BJ (cell line): ENCODE measurements around the gene RRN3. TPM values are rescaled to one million over a fixed set of nuclear protein-coding genes. Genes with fewer than 3 reads are reported as not detected.
"Not testable (repeated sequence)": the region's sequence is repeated elsewhere in the genome, so short reads cannot be mapped to it uniquely, and the experiment has no call there.

ENCODE experiments used
- CTCF ChIA-PET: fragments of 350-600 bp; formaldehyde crosslinking; extraction: SDS; loops from one replicate; lab custom pipeline; 2021; ENCODE audit warnings: antibody characterized with exemption, inconsistent platforms; lab: Yijun Ruan, JAX
- POLR2A ChIA-PET: fragments of 300-600 bp; sonication (Branson Sonifier 250); formaldehyde crosslinking; extraction: SDS; loops from one replicate; lab custom pipeline; 2021; ENCODE audit warnings: antibody characterized with exemption; lab: Charles Lee
- DNase-seq: peaks from one replicate; pipeline ENCODE4 v3.0.0-alpha.2; 2011; ENCODE audit warnings: low read depth
- H3K27me3 ChIP-seq: 2 replicates; pipeline ENCODE4 v1.6.0; 2011; ENCODE audit warnings: low read length; ENCODE audit not compliant: control insufficient read depth, insufficient read depth
- H3K36me3 ChIP-seq: 2 replicates; pipeline ENCODE4 v1.5.1; 2011; ENCODE audit warnings: low read length; ENCODE audit not compliant: control insufficient read depth, insufficient read depth
- H3K4me3 ChIP-seq: 2 replicates; pipeline ENCODE4 v1.5.1; 2011; ENCODE audit warnings: low read depth, mild to moderate bottlenecking, control low read depth, low read length
- polyA plus RNA-seq: library from polyadenylated mRNA; depleted of rRNA; stranded (reverse); fragments of >200 nt; gene quantifications from 2 replicates; pipeline ENCODE4 v1.2.3, GENCODE V29; 2011

RRN3 gene
- polyA plus RNA-seq, 1 experiment: 20.0 TPM

GRCh38 chr16:15133554-15133953 lies 39.5 kb upstream of the RRN3 start:
- DNase-seq, CTCF ChIA-PET, H3K27me3 ChIP-seq, H3K4me3 ChIP-seq, H3K36me3 ChIP-seq, POLR2A ChIA-PET: not testable (repeated sequence)

GRCh38 chr16:15132719-15133428 lies 38.8 kb upstream of the RRN3 start:
- CTCF ChIA-PET, POLR2A ChIA-PET, DNase-seq, H3K4me3 ChIP-seq, H3K36me3 ChIP-seq, H3K27me3 ChIP-seq: not testable (repeated sequence)

GRCh38 chr16:15130943-15131700 lies 37.0 kb upstream of the RRN3 start:
- CTCF ChIA-PET: not testable (repeated sequence)

GRCh38 chr16:15130256-15130932 lies 36.3 kb upstream of the RRN3 start:
- H3K4me3 ChIP-seq, DNase-seq, H3K36me3 ChIP-seq, H3K27me3 ChIP-seq, POLR2A ChIA-PET, CTCF ChIA-PET: not testable (repeated sequence)

More at GRCh38 chr16:15130943-15131700, 37.0 kb upstream of the RRN3 start:
- H3K4me3 ChIP-seq, POLR2A ChIA-PET, H3K36me3 ChIP-seq, H3K27me3 ChIP-seq, DNase-seq: not testable (repeated sequence)

GRCh38 chr16:15127641-15128425 lies 33.8 kb upstream of the RRN3 start:
- CTCF ChIA-PET: not testable (repeated sequence)

GRCh38 chr16:15100372-15100987 lies 6.4 kb upstream of the RRN3 start:
- DNase-seq, CTCF ChIA-PET, H3K4me3 ChIP-seq, H3K27me3 ChIP-seq, H3K36me3 ChIP-seq, POLR2A ChIA-PET: not testable (repeated sequence)

More at GRCh38 chr16:15127641-15128425, 33.8 kb upstream of the RRN3 start:
- POLR2A ChIA-PET, H3K4me3 ChIP-seq, H3K27me3 ChIP-seq, H3K36me3 ChIP-seq, DNase-seq: not testable (repeated sequence)

GRCh38 chr16:15099366-15099909 lies 5.4 kb upstream of the RRN3 start:
- DNase-seq, POLR2A ChIA-PET, CTCF ChIA-PET: not testable (repeated sequence)

GRCh38 chr16:15096583-15096972 lies 2.5 kb upstream of the RRN3 start:
- CTCF ChIA-PET, DNase-seq, POLR2A ChIA-PET, H3K36me3 ChIP-seq, H3K4me3 ChIP-seq, H3K27me3 ChIP-seq: not testable (repeated sequence)

More at GRCh38 chr16:15099366-15099909, 5.4 kb upstream of the RRN3 start:
- not testable (repeated sequence) for H3K27me3 ChIP-seq, H3K4me3 ChIP-seq, H3K36me3 ChIP-seq

- DNase-seq, H3K36me3 ChIP-seq, POLR2A ChIA-PET, CTCF ChIA-PET, H3K27me3 ChIP-seq: not testable (repeated sequence)
- H3K4me3 ChIP-seq: peak overlapping the region; percentile 46
These were observed 509 bp downstream of the RRN3 start for GRCh38 chr16:15093571-15093954.

GRCh38 chr16:15090663-15091269 lies 3.3 kb downstream of the RRN3 start:
- DNase-seq: not testable (repeated sequence)

GRCh38 chr16:15082788-15083187 lies 11.3 kb downstream of the RRN3 start:
- H3K27me3 ChIP-seq, H3K36me3 ChIP-seq, CTCF ChIA-PET, DNase-seq, POLR2A ChIA-PET, H3K4me3 ChIP-seq: not testable (repeated sequence)

More at GRCh38 chr16:15090663-15091269, 3.3 kb downstream of the RRN3 start:
- POLR2A ChIA-PET, CTCF ChIA-PET, H3K36me3 ChIP-seq, H3K27me3 ChIP-seq, H3K4me3 ChIP-seq: not testable (repeated sequence)
